DMS114 treated with DMSO at 0.1 percent for 48 hours (cell line): Measurements from ENCODE around the gene MED9.
"Not testable (repeated sequence)": the region's sequence is repeated elsewhere in the genome, so short reads cannot be mapped to it uniquely, and the experiment has no call there.

Experiments used
- DNase-seq: peaks from one replicate; lab custom pipeline; 2025; ENCODE audit not compliant: unreplicated experiment; lab: John Stamatoyannopoulos, UW

MED9 gene

DNA sequence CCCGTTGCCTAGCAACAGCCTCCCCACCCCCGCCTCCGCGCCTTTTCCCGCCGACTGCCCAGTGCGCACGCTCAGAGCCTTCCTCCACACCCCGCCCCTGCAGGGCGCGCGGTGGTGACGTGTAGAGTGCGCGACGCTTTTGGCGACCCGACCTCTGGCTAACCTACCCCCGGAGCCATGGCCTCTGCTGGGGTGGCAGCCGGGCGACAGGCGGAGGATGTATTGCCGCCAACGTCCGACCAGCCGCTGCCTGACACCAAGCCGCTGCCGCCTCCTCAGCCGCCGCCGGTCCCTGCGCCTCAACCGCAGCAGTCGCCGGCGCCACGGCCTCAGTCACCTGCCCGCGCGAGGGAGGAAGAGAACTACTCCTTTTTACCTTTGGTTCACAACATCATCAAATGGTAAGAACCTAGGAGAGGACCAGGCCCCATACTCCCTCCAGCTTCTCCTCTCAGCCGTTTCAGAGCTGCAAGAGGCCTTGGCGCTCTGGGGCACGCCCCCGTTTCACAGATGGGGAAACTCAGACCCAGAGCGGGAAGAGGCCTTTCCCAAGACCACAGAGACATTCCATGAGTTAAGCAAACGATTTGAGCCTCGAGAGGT, at the start of gene MED9:
MED9 (plus strand) TSS at position 136 of the 603 bp plus-strand sequence; CDS start at position 178, 42 bp downstream.
- DNase-seq, result peak; percentile 41

DNA sequence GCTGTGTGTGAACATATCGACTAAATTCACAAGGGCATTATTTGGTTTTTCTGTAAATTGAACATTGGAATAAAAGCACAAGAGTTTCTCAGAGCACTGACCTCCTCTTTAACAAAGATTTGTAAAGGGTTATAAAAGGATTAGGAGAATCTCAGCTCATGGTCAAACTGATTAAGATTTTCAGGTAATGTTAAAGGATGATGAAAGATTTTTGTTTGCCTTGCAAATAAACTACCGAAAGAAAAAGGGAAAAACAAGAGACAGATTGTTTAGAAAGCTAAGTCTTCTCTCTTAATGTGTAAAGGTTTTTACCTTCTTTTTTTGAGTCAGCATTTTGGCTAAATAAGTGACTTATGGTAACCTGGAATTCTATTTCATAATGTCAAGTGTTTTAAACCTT, 47.6 kb upstream of the MED9 start:
- no peak for DNase-seq

DNA sequence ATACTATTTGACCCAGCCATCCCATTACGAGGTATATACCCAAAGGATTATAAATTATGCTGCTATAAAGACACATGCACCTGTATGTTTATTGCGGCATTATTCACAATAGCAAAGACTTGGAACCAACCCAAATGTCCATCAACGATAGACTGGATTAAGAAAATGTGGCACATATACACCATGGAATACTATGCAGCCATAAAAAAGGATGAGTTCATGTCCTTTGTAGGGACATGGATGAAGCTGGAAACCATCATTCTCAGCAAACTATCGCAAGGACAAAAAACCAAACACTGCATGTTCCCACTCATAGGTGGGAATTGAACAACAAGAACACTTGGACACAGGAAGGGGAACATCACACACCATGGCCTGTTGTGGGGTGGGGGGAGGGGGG, 45.9 kb upstream of the MED9 start:
- DNase-seq, result not testable (repeated sequence)

- DNase-seq, result no peak
Observed at GRCh38 chr17:17431605-17432004, 45.2 kb upstream of the MED9 start.

GRCh38 chr17:17433000-17433703, 43.6 kb upstream of the MED9 start:
- DNase-seq, result no peak

DNA sequence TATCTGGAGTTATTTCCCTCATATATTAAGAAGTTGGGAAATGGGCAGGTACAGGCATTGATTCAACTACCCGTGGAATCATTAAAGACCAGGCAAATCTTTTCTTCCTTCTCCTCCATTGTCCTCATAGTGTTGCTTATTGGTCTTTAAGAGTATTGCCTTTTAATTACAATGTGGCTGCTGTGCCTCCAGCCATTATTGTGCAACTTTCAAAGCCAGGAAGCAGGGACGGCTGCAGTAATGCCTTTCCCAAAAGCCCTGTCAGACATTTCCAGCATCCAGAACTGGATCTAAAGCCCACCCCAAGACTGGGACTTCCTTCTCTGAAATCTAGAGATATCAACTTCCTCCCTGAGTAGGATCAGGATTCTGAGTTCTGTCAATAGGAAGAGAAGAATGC, 42.3 kb upstream of the MED9 start:
- no peak for DNase-seq

DNA sequence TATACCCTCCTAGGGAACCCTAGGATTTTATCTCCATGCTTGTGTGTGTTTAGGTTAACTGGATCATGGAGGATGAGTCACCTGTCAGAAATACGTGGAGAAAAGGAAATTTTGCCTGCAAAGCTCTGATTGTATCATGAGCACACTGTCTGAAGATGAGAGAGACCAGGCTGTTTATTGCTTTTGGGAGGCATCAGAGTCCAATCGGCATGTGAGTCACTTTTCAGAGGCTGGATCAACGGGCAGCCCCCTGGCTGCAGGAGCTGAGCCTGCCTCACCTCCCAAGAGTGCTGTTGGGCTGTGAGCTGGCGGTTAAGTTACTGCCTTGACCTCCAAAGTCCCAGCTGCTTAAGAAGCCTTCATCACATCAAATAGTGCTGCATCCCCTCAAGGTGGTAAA, 41.5 kb upstream of the MED9 start:
- DNase-seq, result no peak

DNA sequence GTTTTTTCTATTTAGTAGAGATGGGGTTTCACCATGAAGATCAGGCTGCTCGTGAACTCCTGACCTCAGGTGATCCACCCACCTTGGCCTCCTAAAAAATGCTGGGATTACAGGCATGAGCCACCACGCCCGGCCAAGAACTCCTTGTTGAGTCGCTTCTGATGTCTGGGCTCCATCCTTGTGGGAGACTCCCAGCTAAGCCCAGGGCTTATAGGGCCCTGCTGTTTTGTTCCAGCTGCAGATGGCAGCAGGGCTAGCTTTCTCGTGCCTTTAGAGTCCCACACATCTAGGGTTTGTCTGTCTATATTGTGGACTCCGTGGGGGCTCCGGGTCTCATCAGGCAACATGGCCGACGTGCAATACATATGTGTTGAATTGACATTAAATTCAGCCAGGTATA, 39.3 kb upstream of the MED9 start:
- no peak for DNase-seq

- DNase-seq, result no peak
Observed at GRCh38 chr17:17437893-17438292, 38.9 kb upstream of the MED9 start.

GRCh38 chr17:17440010-17440843, 36.6 kb upstream of the MED9 start:
- DNase-seq, result no peak

GRCh38 chr17:17440938-17441675, 35.7 kb upstream of the MED9 start:
- DNase-seq, result no peak

GRCh38 chr17:17443173-17443572, 33.6 kb upstream of the MED9 start:
- DNase-seq, result no peak

DNA sequence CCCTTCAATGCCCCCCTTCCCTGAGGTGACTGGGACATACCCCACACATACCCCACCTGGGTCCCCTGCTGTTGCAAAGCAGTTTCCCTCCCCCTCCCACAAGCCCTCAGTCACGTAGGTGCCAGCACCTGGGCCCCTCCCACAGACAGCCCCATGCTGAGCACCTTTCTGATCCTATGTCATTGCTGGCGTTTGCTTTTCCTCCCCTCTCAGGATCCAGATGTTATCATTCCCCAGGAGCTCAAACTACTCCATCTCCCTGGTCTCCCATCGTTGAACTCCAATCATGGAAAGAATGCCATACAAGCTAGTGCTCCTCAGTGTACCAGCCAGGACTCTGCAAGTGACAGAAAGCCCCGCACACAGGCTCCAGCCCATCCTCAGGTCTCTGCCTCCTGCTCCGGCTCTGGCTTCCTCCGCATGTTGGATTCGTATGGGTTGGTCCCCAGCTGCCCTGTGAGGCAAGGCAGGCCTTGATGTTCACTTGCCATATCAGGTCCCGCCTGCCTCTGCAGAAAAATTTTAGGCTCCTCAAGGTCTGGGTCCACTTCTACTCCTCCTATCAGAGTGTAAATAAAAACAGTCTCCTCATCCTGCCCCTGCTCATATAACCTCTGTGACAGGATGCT, 31.4 kb upstream of the MED9 start:
- DNase-seq, result no peak

GRCh38 chr17:17445925-17446665, 30.7 kb upstream of the MED9 start:
- DNase-seq, result no peak

GRCh38 chr17:17446666-17447155, 30.1 kb upstream of the MED9 start:
- no peak for DNase-seq

DNA sequence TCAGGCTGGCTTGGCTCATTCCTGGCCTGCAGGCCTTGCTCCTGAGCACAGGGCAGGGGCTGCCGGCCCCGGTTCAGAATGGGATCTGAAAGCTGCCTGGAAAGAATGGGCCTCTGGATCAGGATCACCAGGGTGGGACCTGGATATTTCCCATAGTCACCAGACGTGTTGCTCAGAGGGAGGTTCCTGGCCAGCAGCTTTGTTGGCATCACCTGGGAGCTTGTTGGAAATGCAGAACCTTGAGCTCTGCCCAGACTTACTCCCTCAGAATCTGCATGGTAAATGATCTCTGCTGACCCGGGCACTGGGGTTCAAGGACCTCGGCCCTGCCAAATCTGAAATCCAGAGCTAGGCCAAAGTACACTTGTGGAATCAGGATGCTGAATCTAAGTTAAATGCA, 29.5 kb upstream of the MED9 start:
- no peak for DNase-seq

- DNase-seq, result no peak
Observed at GRCh38 chr17:17448076-17448475, 28.7 kb upstream of the MED9 start.

- DNase-seq, result no peak
Observed at GRCh38 chr17:17448723-17449122, 28.1 kb upstream of the MED9 start.

DNA sequence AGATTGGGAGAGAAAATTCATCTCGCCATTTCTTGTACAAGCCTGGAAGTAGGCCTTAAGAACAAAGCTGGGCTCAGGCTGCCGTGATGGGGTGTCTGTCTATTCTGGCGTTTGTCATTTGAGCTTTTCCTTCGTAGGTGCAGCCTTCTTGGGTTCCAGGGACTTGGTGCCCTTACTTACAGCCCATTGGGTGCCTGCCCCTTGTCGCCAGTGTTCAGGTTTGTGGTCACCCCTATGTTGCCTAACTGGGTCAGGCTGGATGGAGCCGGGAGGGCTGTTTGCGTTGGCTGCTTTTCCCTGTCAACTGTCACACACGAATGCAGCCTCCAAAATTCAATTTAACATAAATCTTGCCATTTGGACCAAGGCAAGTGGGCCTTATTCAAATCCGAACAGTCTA, 23.7 kb upstream of the MED9 start:
- DNase-seq, result no peak

DNA sequence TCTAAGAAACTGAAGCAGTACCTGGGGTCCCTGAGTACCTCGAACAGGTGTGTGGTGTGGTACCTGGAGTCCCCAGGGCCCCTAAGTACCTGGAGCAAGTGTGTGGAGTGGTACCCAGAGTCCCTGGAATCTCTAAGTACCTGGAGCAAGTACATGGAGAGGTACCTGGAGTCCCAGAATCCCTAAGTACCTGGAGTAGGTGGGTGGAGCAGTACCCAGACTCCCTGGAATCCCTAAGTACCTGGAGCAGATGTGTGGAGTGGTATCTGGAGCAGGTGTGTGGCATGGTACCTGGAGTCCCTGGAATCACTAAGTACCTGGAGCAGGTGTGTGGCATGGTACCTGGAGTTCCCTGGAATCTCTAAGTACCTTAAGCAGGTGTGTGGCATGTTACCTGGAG, 22.5 kb upstream of the MED9 start:
- no peak for DNase-seq
